Activated naive CD8-positive, alpha-beta T cell treated with anti-CD3 and anti-CD28 coated beads for 36 hours (primary cell): ENCODE results near the gene VPS39. TPM values are rescaled to one million over a fixed set of nuclear protein-coding genes. Genes with fewer than 3 reads are reported as not detected.

Experiments used
- DNase-seq: peaks from one replicate; pipeline ENCODE4 v3.0.0; 2021
- H3K27ac Mint-ChIP-seq: one replicate; pipeline ENCODE4 v1.8.0; 2022; ENCODE audit warnings: mild to moderate bottlenecking, moderate library complexity, mixed read lengths
- H3K27me3 Mint-ChIP-seq: one replicate; pipeline ENCODE4 v1.8.0; 2022; ENCODE audit warnings: mild to moderate bottlenecking, mixed read lengths
- H3K36me3 Mint-ChIP-seq: one replicate; pipeline ENCODE4 v1.8.0; 2021; ENCODE audit warnings: mild to moderate bottlenecking, mixed read lengths
- H3K4me1 Mint-ChIP-seq: one replicate; pipeline ENCODE4 v1.8.0; 2021; ENCODE audit warnings: mixed read lengths
- H3K4me3 Mint-ChIP-seq: one replicate; pipeline ENCODE4 v1.8.0; 2022; ENCODE audit warnings: mild to moderate bottlenecking, moderate library complexity, mixed read lengths
- H3K9me3 Mint-ChIP-seq: one replicate; pipeline ENCODE4 v1.8.0; 2022; ENCODE audit warnings: mixed read lengths
- total RNA-seq, 2 experiments: library from RNA; stranded (reverse); gene quantifications; one replicate each; pipeline ENCODE4 v1.2.3, GENCODE V29; 2021

Gene VPS39
- total RNA-seq, 2 experiments from 2014 or later, result 43.3 to 44.2 TPM

DNA sequence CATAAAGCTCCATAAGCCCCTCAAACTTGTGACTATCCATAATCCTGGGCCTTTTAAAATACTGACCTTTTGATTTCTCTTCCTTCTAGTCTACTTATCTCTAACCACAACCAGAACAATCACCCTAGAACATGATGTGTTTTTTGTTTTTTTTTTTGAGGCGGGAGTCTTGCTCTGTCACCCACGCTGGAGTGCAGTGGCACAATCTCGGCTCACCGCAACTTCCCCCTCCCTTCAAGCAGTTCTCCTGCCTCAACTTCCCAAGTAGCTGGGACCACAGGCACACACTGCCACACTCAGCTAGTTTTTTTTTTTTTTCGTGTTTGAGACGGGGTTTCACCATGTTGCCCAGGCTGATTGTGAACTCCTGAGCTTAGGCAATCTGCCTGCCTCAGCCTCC lies 25.1 kb downstream of the VPS39 start:
- DNase-seq, result no peak
- peaks cover 2% of the 10 kb centered on the region for H3K4me1 Mint-ChIP-seq
- peak overlapping the region; percentile 45 for H3K27ac Mint-ChIP-seq
- no peaks in the 10 kb centered on the region for H3K9me3 Mint-ChIP-seq
- no peak overlapping the region for H3K4me3 Mint-ChIP-seq
- peaks cover 19% of the 10 kb centered on the region for H3K36me3 Mint-ChIP-seq
- H3K27me3 Mint-ChIP-seq, result no peaks in the 10 kb centered on the region

- H3K27me3 Mint-ChIP-seq, result no peaks in the 10 kb centered on the region
- H3K4me3 Mint-ChIP-seq, result no peak overlapping the region
- no peak for DNase-seq
- H3K27ac Mint-ChIP-seq, result no peak overlapping the region
- H3K36me3 Mint-ChIP-seq, result peaks cover 19% of the 10 kb centered on the region
- no peaks in the 10 kb centered on the region for H3K9me3 Mint-ChIP-seq
- H3K4me1 Mint-ChIP-seq, result peaks cover 2% of the 10 kb centered on the region
These were observed 25.7 kb downstream of the VPS39 start for GRCh38 chr15:42182328-42182886.

- Mint-ChIP-seq H3K27me3 (no peaks in the 10 kb centered on the region), H3K9me3 (no peaks in the 10 kb centered on the region), H3K4me1 (peaks cover 2% of the 10 kb centered on the region), H3K27ac (no peak overlapping the region), H3K4me3 (no peak overlapping the region), H3K36me3 (peaks cover 8% of the 10 kb centered on the region)
- no peak for DNase-seq
These were observed 30.0 kb downstream of the VPS39 start for GRCh38 chr15:42178056-42178455.

- Mint-ChIP-seq H3K27me3 (no peaks in the 10 kb centered on the region), H3K4me3 (no peak overlapping the region), H3K36me3 (peaks cover 12% of the 10 kb centered on the region), H3K27ac (no peak overlapping the region), H3K9me3 (no peaks in the 10 kb centered on the region), H3K4me1 (peaks cover 7% of the 10 kb centered on the region)
- DNase-seq, result no peak
These were observed 32.4 kb downstream of the VPS39 start for GRCh38 chr15:42175671-42176070.

DNA sequence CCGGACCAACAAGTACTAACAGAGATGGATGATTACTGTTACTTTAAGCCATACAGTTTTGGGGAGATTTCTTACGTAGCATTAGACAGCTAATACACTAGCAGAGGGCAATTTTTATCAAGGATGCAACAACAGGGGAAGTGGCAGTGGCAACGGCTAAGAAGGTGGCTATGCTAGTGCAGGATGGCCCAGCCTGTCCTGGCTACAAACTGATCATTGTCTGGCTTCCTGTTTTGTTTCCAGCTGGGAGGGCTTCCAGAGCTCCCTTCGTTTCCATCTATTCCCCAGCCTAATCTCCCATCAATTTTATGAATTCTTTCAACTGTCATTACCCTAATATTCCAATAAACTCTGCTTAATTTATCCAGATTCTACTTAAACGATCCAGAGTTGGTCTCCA lies 35.6 kb downstream of the VPS39 start:
- peaks cover 7% of the 10 kb centered on the region for H3K4me1 Mint-ChIP-seq

DNA sequence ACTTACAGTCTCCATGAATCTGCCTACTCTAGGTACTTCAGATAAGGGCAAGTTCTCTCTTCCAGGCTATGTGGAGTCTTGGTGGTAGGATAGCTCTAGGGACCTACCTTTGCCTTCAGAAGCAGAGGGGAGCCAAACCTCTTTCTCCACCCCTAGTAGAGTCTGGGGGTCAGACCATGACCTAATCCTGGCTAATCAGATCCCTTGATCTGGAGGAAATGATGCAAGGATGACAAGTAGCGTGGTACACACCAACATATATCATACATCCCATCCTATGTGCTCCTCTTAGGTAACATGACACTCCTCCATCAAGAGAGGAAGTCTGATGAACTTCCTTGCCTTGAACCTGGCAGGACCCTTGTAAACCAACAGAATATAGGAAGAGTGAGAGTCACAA lies 36.3 kb downstream of the VPS39 start:
- H3K4me1 Mint-ChIP-seq, result peaks cover 7% of the 10 kb centered on the region
- no peak for DNase-seq
- H3K9me3 Mint-ChIP-seq, result no peaks in the 10 kb centered on the region
- no peak overlapping the region for H3K4me3 Mint-ChIP-seq
- H3K27me3 Mint-ChIP-seq, result no peaks in the 10 kb centered on the region
- H3K36me3 Mint-ChIP-seq, result peaks cover 14% of the 10 kb centered on the region
- H3K27ac Mint-ChIP-seq, result peak overlapping the region; percentile 12

More for the DNA sequence above, 35.6 kb downstream of the VPS39 start:
- Mint-ChIP-seq H3K9me3 (no peaks in the 10 kb centered on the region), H3K27ac (peak overlapping the region; percentile 46), H3K27me3 (no peaks in the 10 kb centered on the region), H3K4me3 (no peak overlapping the region), H3K36me3 (peaks cover 16% of the 10 kb centered on the region)
- no peak for DNase-seq

DNA sequence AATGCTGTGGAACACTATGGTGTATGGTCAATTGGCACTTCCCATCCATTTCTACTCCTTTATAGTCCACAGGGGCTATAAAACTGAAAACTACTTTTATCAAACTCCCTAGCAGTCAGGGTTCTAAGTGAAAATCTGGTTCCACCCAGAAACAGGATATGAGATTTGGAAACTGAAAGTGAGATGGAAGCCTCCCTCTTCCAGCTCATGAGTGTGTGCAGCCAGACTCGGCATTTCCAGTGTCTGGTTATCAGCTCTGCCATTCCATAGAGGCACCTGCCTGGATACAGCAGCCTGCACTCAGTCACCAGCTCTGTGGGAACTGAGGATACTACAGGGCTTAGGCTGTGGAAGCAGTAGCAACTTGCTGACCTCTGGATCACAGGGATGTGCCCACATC lies 37.0 kb downstream of the VPS39 start:
- Mint-ChIP-seq H3K27me3 (no peaks in the 10 kb centered on the region), H3K27ac (peak overlapping the region; percentile 9), H3K36me3 (peaks cover 14% of the 10 kb centered on the region)

DNA sequence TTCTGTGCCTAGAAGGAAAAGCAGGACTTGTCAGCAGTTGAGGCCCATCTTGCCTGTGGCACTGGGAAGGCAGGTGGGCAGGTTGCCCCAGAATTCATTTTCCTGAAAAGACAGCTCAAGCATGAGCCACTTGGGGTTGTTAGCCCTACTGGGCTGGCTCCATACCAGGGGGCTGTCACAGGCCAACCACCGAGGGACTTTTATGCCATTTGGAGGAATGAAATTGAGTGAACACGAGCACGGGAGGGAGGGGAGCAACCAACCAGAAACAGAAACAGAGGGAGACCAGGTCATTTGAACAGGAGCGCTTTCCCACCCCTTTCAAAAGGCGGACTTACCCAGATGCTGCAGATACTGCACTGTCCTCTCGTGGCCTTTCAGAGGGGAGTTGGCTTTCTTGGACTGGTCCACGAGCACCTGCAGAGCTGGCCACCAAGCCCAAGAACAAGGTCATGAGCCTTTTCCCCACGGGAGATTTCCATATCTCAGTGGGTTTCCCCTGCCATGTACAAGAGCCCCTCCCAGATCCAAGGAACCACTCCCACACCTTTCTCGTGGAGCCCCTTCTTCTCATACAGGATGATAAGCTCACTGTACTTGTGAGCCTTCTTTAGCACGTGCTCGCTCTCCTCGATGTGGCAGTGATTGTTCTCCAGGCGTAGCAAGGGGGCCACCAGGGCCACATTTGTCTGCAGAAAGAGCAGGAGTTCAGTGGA lies 41.7 kb downstream of the VPS39 start:
- Mint-ChIP-seq H3K27me3 (no peaks in the 10 kb centered on the region), H3K9me3 (no peaks in the 10 kb centered on the region), H3K27ac (no peak overlapping the region), H3K4me1 (peaks cover 3% of the 10 kb centered on the region), H3K36me3 (peaks cover 12% of the 10 kb centered on the region), H3K4me3 (no peak overlapping the region)
- DNase-seq, result no peak

More for the DNA sequence above, 37.0 kb downstream of the VPS39 start:
- H3K4me3 Mint-ChIP-seq, result no peak overlapping the region
- peaks cover 7% of the 10 kb centered on the region for H3K4me1 Mint-ChIP-seq
- no peak for DNase-seq
- H3K9me3 Mint-ChIP-seq, result no peaks in the 10 kb centered on the region

GRCh38 chr15:42165106-42165505 lies 43.0 kb downstream of the VPS39 start:
- Mint-ChIP-seq H3K36me3 (peaks cover 8% of the 10 kb centered on the region), H3K4me1 (no peaks in the 10 kb centered on the region), H3K27me3 (no peaks in the 10 kb centered on the region), H3K27ac (no peak overlapping the region), H3K9me3 (no peaks in the 10 kb centered on the region), H3K4me3 (no peak overlapping the region)
- no peak for DNase-seq

DNA sequence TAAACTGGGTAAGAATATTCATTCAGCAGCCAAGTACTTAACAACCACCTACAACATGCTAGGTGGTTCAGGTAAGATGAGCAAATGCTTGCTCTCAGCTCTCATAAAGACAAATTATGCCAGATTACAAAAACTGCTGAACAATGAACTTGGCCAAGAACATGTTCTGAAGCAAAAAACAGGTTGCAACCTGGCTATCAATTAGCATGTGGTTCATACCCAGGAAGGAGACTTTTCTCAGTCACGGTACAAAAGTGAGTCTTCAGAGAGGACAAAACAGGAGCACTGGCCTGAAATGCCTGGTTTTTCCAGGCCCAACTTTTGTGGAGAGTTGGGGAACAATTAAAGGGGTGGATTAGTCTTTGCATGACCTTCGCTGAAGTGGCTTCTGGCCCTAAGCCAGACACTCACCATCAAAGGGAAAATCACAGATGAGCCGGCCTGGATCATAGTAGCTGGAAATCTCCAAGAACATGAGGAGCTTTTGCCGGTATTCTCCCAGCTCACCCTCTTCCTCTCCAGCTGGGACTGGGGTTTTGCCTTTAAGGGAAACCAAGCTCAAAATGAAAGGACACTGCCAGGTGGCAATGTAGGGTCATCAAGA lies 44.1 kb downstream of the VPS39 start:
- Mint-ChIP-seq H3K9me3 (no peaks in the 10 kb centered on the region), H3K4me1 (no peaks in the 10 kb centered on the region), H3K27me3 (no peaks in the 10 kb centered on the region), H3K4me3 (no peak overlapping the region), H3K27ac (no peak overlapping the region), H3K36me3 (peaks cover 4% of the 10 kb centered on the region)
- DNase-seq, result no peak

DNA sequence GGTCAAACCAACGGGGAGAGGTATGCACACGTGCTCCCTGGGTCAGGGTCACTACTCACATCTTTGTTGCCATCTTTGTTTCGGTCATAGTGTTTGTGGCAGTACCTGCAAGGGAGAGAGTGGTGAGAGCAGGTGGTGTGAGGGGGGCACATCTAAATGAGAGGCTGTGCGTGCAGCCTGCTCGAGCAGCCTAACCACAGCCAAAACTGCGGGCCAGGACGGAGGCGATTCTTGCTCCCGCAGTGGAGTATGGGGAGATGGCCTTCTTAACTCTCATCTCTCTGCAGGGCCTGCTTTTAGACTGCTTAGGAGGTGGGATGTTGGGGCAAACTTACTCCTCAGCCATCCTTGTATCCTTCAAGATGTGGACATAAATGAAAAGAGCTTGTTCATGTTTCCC lies 44.8 kb downstream of the VPS39 start:
- Mint-ChIP-seq H3K36me3 (peaks cover 4% of the 10 kb centered on the region), H3K4me3 (no peak overlapping the region), H3K27me3 (no peaks in the 10 kb centered on the region), H3K4me1 (no peaks in the 10 kb centered on the region), H3K9me3 (no peaks in the 10 kb centered on the region), H3K27ac (no peak overlapping the region)
- no peak for DNase-seq

GRCh38 chr15:42160136-42160535 lies 48.0 kb downstream of the VPS39 start:
- no peaks in the 10 kb centered on the region for H3K4me1 Mint-ChIP-seq
- H3K36me3 Mint-ChIP-seq, result peaks cover 2% of the 10 kb centered on the region
- no peak overlapping the region for H3K4me3 Mint-ChIP-seq
- DNase-seq, result no peak
- no peaks in the 10 kb centered on the region for H3K9me3 Mint-ChIP-seq
- H3K27me3 Mint-ChIP-seq, result no peaks in the 10 kb centered on the region
- H3K27ac Mint-ChIP-seq, result no peak overlapping the region

- Mint-ChIP-seq H3K27ac (no peak overlapping the region), H3K4me3 (no peak overlapping the region), H3K4me1 (no peaks in the 10 kb centered on the region), H3K36me3 (peaks cover 2% of the 10 kb centered on the region), H3K27me3 (no peaks in the 10 kb centered on the region), H3K9me3 (no peaks in the 10 kb centered on the region)
- no peak for DNase-seq
These were observed 48.6 kb downstream of the VPS39 start for GRCh38 chr15:42159381-42160015.

DNA sequence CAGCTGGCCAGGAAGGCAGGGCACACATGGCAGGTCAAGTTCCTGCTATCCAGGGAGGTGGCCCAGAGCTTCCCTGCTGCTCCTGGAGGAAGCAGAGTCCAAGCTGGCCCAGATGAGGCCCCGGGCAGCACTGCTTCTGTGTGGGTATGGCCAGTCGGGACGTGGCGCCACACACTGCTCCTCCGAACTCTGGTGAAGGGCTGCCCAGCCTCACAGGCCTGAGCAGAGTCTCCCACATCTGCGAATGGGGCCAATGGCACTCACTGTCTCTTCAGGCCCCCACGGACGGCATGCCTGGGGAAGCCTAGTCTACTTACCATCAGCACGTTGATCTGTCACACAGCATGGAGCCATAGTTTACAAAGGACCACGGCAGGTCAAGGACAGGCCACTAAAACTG lies 49.2 kb downstream of the VPS39 start:
- H3K27ac Mint-ChIP-seq, result no peak overlapping the region
- no peaks in the 10 kb centered on the region for H3K4me1 Mint-ChIP-seq
- no peak overlapping the region for H3K4me3 Mint-ChIP-seq
- no peak for DNase-seq
- no peaks in the 10 kb centered on the region for H3K27me3 Mint-ChIP-seq
- H3K36me3 Mint-ChIP-seq, result peaks cover 2% of the 10 kb centered on the region
- H3K9me3 Mint-ChIP-seq, result no peaks in the 10 kb centered on the region

DNA sequence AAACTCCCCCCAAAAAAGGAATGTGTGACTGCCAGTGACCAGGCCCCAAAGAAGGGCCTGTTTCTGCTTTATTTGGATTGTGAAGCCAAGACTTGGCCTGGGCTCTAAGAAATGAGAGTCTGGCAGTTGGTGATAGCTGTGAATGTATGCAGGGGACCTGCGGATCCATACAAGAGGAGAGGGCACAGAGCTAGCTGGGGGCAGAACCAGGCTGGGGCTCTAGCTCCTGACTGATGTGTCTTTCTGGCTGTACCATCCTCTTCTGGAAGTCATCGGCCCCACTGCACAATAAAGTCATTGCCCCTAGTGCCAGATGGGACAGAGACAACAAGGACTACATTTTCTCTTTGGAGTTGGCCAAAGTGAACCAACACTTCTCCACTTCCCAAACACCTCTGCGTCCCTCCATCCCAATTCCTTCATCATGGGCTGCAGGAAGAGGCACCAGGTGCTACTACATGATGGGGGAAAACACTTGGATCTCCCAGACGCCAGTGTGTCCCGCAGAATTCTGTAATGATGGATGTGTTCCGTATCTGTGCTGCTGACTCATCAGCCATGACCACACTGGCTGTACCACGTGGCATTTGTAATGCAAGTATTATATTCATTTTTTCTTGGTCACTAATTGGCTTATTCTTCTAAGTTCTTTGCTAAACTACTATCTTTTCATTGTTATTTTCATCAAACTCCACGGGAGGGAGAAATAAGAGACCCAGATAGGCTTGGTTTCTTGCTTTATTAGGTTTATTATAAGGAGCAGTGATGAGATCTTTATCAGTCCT lies 49.9 kb downstream of the VPS39 start:
- Mint-ChIP-seq H3K27me3 (no peaks in the 10 kb centered on the region), H3K4me1 (no peaks in the 10 kb centered on the region), H3K9me3 (no peaks in the 10 kb centered on the region), H3K4me3 (no peak overlapping the region), H3K27ac (peak overlapping the region; percentile 4), H3K36me3 (no peaks in the 10 kb centered on the region)
- no peak for DNase-seq
